Mesothelial cell of epicardium (in vitro differentiated cells): ENCODE measurements around the gene MIB1. TPM values are rescaled to one million over a fixed set of nuclear protein-coding genes. Genes with fewer than 3 reads are reported as not detected.

Source experiments
- DNase-seq, 2 experiments: peaks; one replicate each; pipeline ENCODE4 v3.0.0; 2021; ENCODE audit warnings: low spot score in 2 of 2; ENCODE audit not compliant: unreplicated experiment in 2 of 2
- H3K27ac Mint-ChIP-seq: 2 replicates; pipeline ENCODE4 v1.8.0; 2021; ENCODE audit warnings: mixed read lengths
- H3K27me3 Mint-ChIP-seq: 2 replicates; pipeline ENCODE4 v1.8.0; 2021; ENCODE audit warnings: low read depth, mixed read lengths
- H3K36me3 Mint-ChIP-seq: 2 replicates; pipeline ENCODE4 v1.8.0; 2021; ENCODE audit warnings: mixed read lengths
- H3K4me1 Mint-ChIP-seq: 2 replicates; pipeline ENCODE4 v1.8.0; 2021; ENCODE audit warnings: mixed read lengths
- H3K4me3 Mint-ChIP-seq: 2 replicates; pipeline ENCODE4 v1.8.0; 2021; ENCODE audit warnings: mild to moderate bottlenecking, moderate library complexity, mixed read lengths
- H3K9me3 Mint-ChIP-seq: 2 replicates; pipeline ENCODE4 v1.8.0; 2021; ENCODE audit warnings: mixed read lengths
- CTCF ChIP-seq: fragments of 200-600 bp; sonication (generic); IDR thresholded peaks from one replicate; pipeline ENCODE4 v1.5.0; 2021; ENCODE audit warnings: antibody characterized with exemption; ENCODE audit not compliant: unreplicated experiment
- total RNA-seq: library from RNA; stranded (reverse); gene quantifications from 3 replicates; pipeline ENCODE4 v1.2.1, GENCODE V29; 2021

The MIB1 gene
- total RNA-seq, 1 donor from 2014 or later, result 81.9 TPM

- H3K27ac Mint-ChIP-seq, result no peak overlapping the region
- no peak for DNase-seq
- peaks cover 45% of the 10 kb centered on the region for H3K36me3 Mint-ChIP-seq
- no peaks in the 10 kb centered on the region for H3K4me1 Mint-ChIP-seq
- no peak overlapping the region for H3K4me3 Mint-ChIP-seq
- no peaks in the 10 kb centered on the region for H3K9me3 Mint-ChIP-seq
- no peak for TF ChIP-seq CTCF
- H3K27me3 Mint-ChIP-seq, result no peaks in the 10 kb centered on the region
These were observed 118.0 kb downstream of the MIB1 start for GRCh38 chr18:21858544-21858943.

- no peak for TF ChIP-seq CTCF
These were observed 123.8 kb downstream of the MIB1 start for GRCh38 chr18:21864386-21864785.

GRCh38 chr18:21865043-21865442 lies 124.5 kb downstream of the MIB1 start:
- no peak for TF ChIP-seq CTCF
- H3K27ac Mint-ChIP-seq, result no peak overlapping the region
- no peaks in the 10 kb centered on the region for H3K9me3 Mint-ChIP-seq
- DNase-seq, result no peak
- peaks cover 41% of the 10 kb centered on the region for H3K36me3 Mint-ChIP-seq
- H3K27me3 Mint-ChIP-seq, result no peaks in the 10 kb centered on the region
- H3K4me1 Mint-ChIP-seq, result no peaks in the 10 kb centered on the region
- no peak overlapping the region for H3K4me3 Mint-ChIP-seq

More at GRCh38 chr18:21864386-21864785, 123.8 kb downstream of the MIB1 start:
- H3K9me3 Mint-ChIP-seq, result no peaks in the 10 kb centered on the region
- no peak overlapping the region for H3K4me3 Mint-ChIP-seq
- peaks cover 42% of the 10 kb centered on the region for H3K36me3 Mint-ChIP-seq
- DNase-seq, result no peak
- no peaks in the 10 kb centered on the region for H3K4me1 Mint-ChIP-seq
- no peaks in the 10 kb centered on the region for H3K27me3 Mint-ChIP-seq
- H3K27ac Mint-ChIP-seq, result no peak overlapping the region

GRCh38 chr18:21868770-21869169 lies 128.2 kb downstream of the MIB1 start:
- Mint-ChIP-seq H3K4me1 (no peaks in the 10 kb centered on the region), H3K4me3 (no peak overlapping the region), H3K27me3 (no peaks in the 10 kb centered on the region), H3K9me3 (peaks cover 9% of the 10 kb centered on the region), H3K27ac (no peak overlapping the region), H3K36me3 (peaks cover 41% of the 10 kb centered on the region)
- DNase-seq, result no peak
- no peak for TF ChIP-seq CTCF

- no peak overlapping the region for H3K27ac Mint-ChIP-seq
- H3K4me3 Mint-ChIP-seq, result no peak overlapping the region
- H3K27me3 Mint-ChIP-seq, result no peaks in the 10 kb centered on the region
- no peak for TF ChIP-seq CTCF
- no peaks in the 10 kb centered on the region for H3K36me3 Mint-ChIP-seq
- no peaks in the 10 kb centered on the region for H3K4me1 Mint-ChIP-seq
- no peak for DNase-seq
- peaks cover 29% of the 10 kb centered on the region for H3K9me3 Mint-ChIP-seq
These were observed 149.0 kb downstream of the MIB1 start for GRCh38 chr18:21889570-21889969.
